ENCODE data around the gene CD96.

CD96 gene

GRCh38 chr3:111688190-111688800, 146.3 kb downstream of the CD96 start:
- no peaks in the 10 kb centered on the region for H3K36me3 ChIP-seq (ENCODE audit: insufficient read depth, low read length)

DNA sequence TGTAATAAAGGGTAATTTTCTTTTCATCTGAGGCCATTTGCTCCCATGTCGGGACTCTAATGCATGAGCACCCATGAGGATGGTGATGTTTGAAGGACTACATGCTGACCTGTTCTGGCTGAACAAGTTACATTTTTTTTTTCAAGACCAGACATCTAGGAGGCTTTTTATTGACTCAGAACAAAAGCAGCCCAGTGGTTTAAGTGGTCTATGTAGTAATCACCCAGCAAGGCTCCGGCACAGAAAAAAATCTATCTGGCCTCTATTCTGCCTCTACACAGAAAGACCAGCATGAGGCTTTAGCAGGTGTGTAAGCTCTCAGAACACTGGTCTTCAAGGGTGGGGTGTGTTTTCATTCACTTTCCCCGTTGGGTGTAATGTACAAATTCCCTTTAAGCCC, 148.2 kb downstream of the CD96 start:
- Histone ChIP-seq H3K27me3 (ENCODE audit: control insufficient read depth in 1 of 2, insufficient read depth in 2 of 2, low read length in 2 of 2) (no peaks in the 10 kb centered on the region), H3K9me3 (ENCODE audit: low read length) (no peaks in the 10 kb centered on the region), H3K27ac (ENCODE audit: low read depth, low read length) (no peak overlapping the region), H3K36me3 (ENCODE audit: insufficient read depth, low read length) (no peaks in the 10 kb centered on the region), H3K9ac (ENCODE audit: low read length) (no peak overlapping the region), H3K4me3 (ENCODE audit: low read depth in 1 of 2, low read length in 2 of 2) (no peak overlapping the region), H3K4me1 (ENCODE audit: insufficient read depth, low read length) (no peaks in the 10 kb centered on the region)

More at GRCh38 chr3:111688190-111688800, 146.3 kb downstream of the CD96 start:
- Histone ChIP-seq H3K27ac (ENCODE audit: low read depth, low read length) (no peak overlapping the region), H3K4me1 (ENCODE audit: insufficient read depth, low read length) (no peaks in the 10 kb centered on the region), H3K27me3 (ENCODE audit: control insufficient read depth in 1 of 2, insufficient read depth in 2 of 2, low read length in 2 of 2) (no peaks in the 10 kb centered on the region), H3K9ac (ENCODE audit: low read length) (no peak overlapping the region), H3K4me3 (ENCODE audit: low read depth in 1 of 2, low read length in 2 of 2) (no peak overlapping the region), H3K9me3 (ENCODE audit: low read length) (no peaks in the 10 kb centered on the region)

DNA sequence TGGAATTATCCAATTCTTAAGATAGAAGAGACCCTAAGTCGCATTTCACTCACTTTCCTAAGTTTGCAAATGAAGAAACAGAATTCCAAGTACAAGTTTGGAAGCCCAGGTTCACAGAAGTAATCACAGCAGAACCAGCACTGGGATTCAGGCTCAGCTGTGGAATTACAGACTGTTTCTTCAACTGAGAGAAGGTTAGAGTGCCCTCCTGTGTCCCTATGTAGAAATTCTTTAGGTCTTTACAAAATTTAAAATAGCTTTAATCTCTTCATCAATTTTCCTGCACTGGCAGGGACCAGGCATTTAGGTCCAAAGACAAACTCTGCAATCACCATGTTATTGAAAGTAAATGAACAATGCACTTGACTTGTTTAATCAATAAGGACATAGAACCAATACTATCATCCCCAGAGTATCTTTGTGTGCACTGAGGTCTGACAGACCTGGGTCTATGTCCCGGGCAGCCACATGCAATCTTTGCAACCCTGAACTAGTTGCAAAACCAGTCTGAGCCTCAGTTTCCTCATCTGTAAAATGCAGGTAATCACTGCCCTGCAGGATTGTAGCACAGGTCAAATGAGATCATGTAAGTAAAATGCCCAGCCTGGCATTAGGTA, 149.4 kb downstream of the CD96 start:
- Histone ChIP-seq H3K9ac (ENCODE audit: low read length) (no peak overlapping the region), H3K27ac (ENCODE audit: low read depth, low read length) (no peak overlapping the region), H3K27me3 (ENCODE audit: control insufficient read depth in 1 of 2, insufficient read depth in 2 of 2, low read length in 2 of 2) (no peaks in the 10 kb centered on the region), H3K9me3 (ENCODE audit: low read length) (no peaks in the 10 kb centered on the region), H3K4me3 (ENCODE audit: low read depth in 1 of 2, low read length in 2 of 2) (no peak overlapping the region), H3K36me3 (ENCODE audit: insufficient read depth, low read length) (no peaks in the 10 kb centered on the region), H3K4me1 (ENCODE audit: insufficient read depth, low read length) (no peaks in the 10 kb centered on the region)

GRCh38 chr3:111692593-111693552, 150.9 kb downstream of the CD96 start:
- Histone ChIP-seq H3K4me3 (ENCODE audit: low read depth in 1 of 2, low read length in 2 of 2) (no peak overlapping the region), H3K9ac (ENCODE audit: low read length) (no peak overlapping the region)

DNA sequence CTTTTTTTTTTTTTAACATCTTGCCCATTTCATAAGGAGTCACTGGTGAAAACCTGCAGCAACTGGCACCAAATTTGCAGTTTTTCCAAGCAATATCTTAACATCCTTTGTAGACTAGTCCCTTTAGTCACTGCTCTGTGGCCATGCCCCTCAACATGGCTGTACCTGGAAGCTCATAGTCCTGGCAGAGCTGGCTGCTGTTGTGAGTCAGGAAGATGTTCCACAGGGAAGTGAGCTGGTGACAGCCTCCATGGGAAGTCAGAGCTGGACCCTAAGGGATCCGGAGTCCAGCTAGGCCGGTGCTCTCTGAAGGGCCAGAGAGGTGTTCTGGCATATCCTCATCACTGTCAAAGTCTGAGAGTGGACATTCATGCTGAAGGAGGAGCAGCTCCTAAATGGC, 152.5 kb downstream of the CD96 start:
- H3K27me3 ChIP-seq (ENCODE audit: control insufficient read depth in 1 of 2, insufficient read depth in 2 of 2, low read length in 2 of 2), result no peaks in the 10 kb centered on the region
- no peaks in the 10 kb centered on the region for H3K36me3 ChIP-seq (ENCODE audit: insufficient read depth, low read length)
- H3K4me1 ChIP-seq (ENCODE audit: insufficient read depth, low read length), result no peaks in the 10 kb centered on the region
- H3K9me3 ChIP-seq (ENCODE audit: low read length), result no peaks in the 10 kb centered on the region
- H3K4me3 ChIP-seq (ENCODE audit: low read depth in 1 of 2, low read length in 2 of 2), result no peak overlapping the region
- H3K9ac ChIP-seq (ENCODE audit: low read length), result no peak overlapping the region
- no peak overlapping the region for H3K27ac ChIP-seq (ENCODE audit: low read depth, low read length)

More at GRCh38 chr3:111692593-111693552, 150.9 kb downstream of the CD96 start:
- Histone ChIP-seq H3K4me1 (ENCODE audit: insufficient read depth, low read length) (no peaks in the 10 kb centered on the region), H3K36me3 (ENCODE audit: insufficient read depth, low read length) (no peaks in the 10 kb centered on the region), H3K27ac (ENCODE audit: low read depth, low read length) (no peak overlapping the region), H3K9me3 (ENCODE audit: low read length) (no peaks in the 10 kb centered on the region), H3K27me3 (ENCODE audit: control insufficient read depth in 1 of 2, insufficient read depth in 2 of 2, low read length in 2 of 2) (no peaks in the 10 kb centered on the region)

GRCh38 chr3:111695636-111696117, 153.7 kb downstream of the CD96 start:
- no peak overlapping the region for H3K4me3 ChIP-seq (ENCODE audit: low read depth in 1 of 2, low read length in 2 of 2)
- H3K27me3 ChIP-seq (ENCODE audit: control insufficient read depth in 1 of 2, insufficient read depth in 2 of 2, low read length in 2 of 2), result no peaks in the 10 kb centered on the region
- no peak overlapping the region for H3K27ac ChIP-seq (ENCODE audit: low read depth, low read length)
- H3K4me1 ChIP-seq (ENCODE audit: insufficient read depth, low read length), result no peaks in the 10 kb centered on the region
- no peaks in the 10 kb centered on the region for H3K36me3 ChIP-seq (ENCODE audit: insufficient read depth, low read length)
- no peak overlapping the region for H3K9ac ChIP-seq (ENCODE audit: low read length)
- no peaks in the 10 kb centered on the region for H3K9me3 ChIP-seq (ENCODE audit: low read length)

GRCh38 chr3:111700054-111700453, 158.1 kb downstream of the CD96 start:
- Histone ChIP-seq H3K27ac (ENCODE audit: low read depth, low read length) (no peak overlapping the region), H3K4me3 (ENCODE audit: low read depth in 1 of 2, low read length in 2 of 2) (no peak overlapping the region), H3K36me3 (ENCODE audit: insufficient read depth, low read length) (no peaks in the 10 kb centered on the region), H3K9ac (ENCODE audit: low read length) (no peak overlapping the region), H3K9me3 (ENCODE audit: low read length) (no peaks in the 10 kb centered on the region), H3K4me1 (ENCODE audit: insufficient read depth, low read length) (no peaks in the 10 kb centered on the region), H3K27me3 (ENCODE audit: control insufficient read depth in 1 of 2, insufficient read depth in 2 of 2, low read length in 2 of 2) (no peaks in the 10 kb centered on the region)

DNA sequence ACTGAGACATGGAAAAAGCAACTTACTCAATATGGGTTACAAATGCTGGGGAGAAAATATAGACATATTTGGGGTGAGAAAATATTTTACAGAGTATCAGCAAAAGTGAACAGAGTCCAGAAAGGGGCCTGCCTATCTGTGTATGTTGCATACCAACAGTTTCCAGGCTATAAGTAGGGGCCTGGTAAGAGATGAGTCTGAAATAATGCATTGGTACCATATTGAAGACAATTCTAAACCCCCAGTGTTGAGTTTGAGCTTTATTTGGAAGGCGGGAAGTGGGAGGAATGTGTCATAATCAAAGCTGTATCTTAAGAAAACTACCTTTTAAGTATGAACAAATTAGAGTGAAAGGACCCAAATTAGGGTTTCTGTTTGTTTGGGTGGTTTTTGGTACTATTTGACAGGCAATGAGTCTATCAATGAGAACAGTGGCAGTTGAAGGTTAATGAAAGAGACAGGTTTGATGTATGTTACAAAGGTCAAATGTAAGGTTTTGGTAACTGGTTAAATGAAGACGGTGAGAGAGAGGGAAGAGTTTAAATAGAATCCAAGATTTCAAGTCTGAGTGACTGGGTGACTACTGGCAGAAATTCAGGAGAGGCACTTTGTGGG, 159.4 kb downstream of the CD96 start:
- no peaks in the 10 kb centered on the region for H3K27me3 ChIP-seq (ENCODE audit: control insufficient read depth in 1 of 2, insufficient read depth in 2 of 2, low read length in 2 of 2)
- H3K4me3 ChIP-seq (ENCODE audit: low read depth in 1 of 2, low read length in 2 of 2), result no peak overlapping the region
- H3K4me1 ChIP-seq (ENCODE audit: insufficient read depth, low read length), result no peaks in the 10 kb centered on the region
- H3K9ac ChIP-seq (ENCODE audit: low read length), result no peak overlapping the region
- H3K27ac ChIP-seq (ENCODE audit: low read depth, low read length), result no peak overlapping the region
- H3K36me3 ChIP-seq (ENCODE audit: insufficient read depth, low read length), result no peaks in the 10 kb centered on the region
- H3K9me3 ChIP-seq (ENCODE audit: low read length), result no peaks in the 10 kb centered on the region

All from muscle layer of colon (tissue), 2 donors.